DND-41 (cell line): ENCODE measurements around the gene ANO3.
"Not testable (repeated sequence)": the region's sequence is repeated elsewhere in the genome, so short reads cannot be mapped to it uniquely, and the experiment has no call there.

ENCODE experiments used
- ATAC-seq: fragments of 200-7000 bp; cut with Tn5 transposase; 3 replicates; pipeline ENCODE4 v1.9.1; 2021; ENCODE audit warnings: low read depth; ENCODE audit not compliant: insufficient read depth
- DNase-seq: peaks from one replicate; pipeline ENCODE4 v3.0.0-alpha.2; 2020
- H2AFZ ChIP-seq: 2 replicates; pipeline ENCODE4 v1.6.0; 2012; ENCODE audit warnings: low read depth, low read length
- H3K27ac ChIP-seq: 2 replicates; pipeline ENCODE4 v1.5.1; 2012; ENCODE audit warnings: low read length, inconsistent platforms
- H3K27me3 ChIP-seq: fragments of 200-600 bp; sonication (generic); 2 replicates; pipeline ENCODE4 v1.6.0; 2012; ENCODE audit warnings: low read length, mild to moderate bottlenecking, inconsistent platforms; ENCODE audit not compliant: insufficient read depth, poor library complexity
- H3K36me3 ChIP-seq: 2 replicates; pipeline ENCODE4 v1.5.1; 2012; ENCODE audit warnings: low read length, inconsistent platforms; ENCODE audit not compliant: insufficient read depth
- H3K4me1 ChIP-seq: 2 replicates; pipeline ENCODE4 v1.5.1; 2012; ENCODE audit warnings: mild to moderate bottlenecking, low read length; ENCODE audit not compliant: insufficient read depth
- H3K4me2 ChIP-seq: 2 replicates; pipeline ENCODE4 v1.6.0; 2012; ENCODE audit warnings: mild to moderate bottlenecking, moderate library complexity, low read length, inconsistent platforms; ENCODE audit not compliant: insufficient read depth
- H3K4me3 ChIP-seq, 2 experiments: fragments of 200-600 bp in 1 of 2; shearing (Covaris generic) in 1 of 2; 2 replicates each; pipeline ENCODE4 v1.5.1; 2012 to 2016; ENCODE audit warnings: inconsistent platforms in 2 of 2, low read length in 2 of 2, mild to moderate bottlenecking in 2 of 2, low read depth in 1 of 2, moderate library complexity in 1 of 2
- H3K79me2 ChIP-seq: 2 replicates; pipeline ENCODE4 v1.6.0; 2012; ENCODE audit warnings: low read length, inconsistent platforms; ENCODE audit not compliant: insufficient read depth
- H3K9ac ChIP-seq: 2 replicates; pipeline ENCODE4 v1.6.0; 2012; ENCODE audit warnings: low read depth, mild to moderate bottlenecking, inconsistent platforms, low read length, moderate library complexity
- H3K9me3 ChIP-seq: 2 replicates; pipeline ENCODE4 v1.5.1; 2012; ENCODE audit warnings: low read length, moderate library complexity, mild to moderate bottlenecking, inconsistent platforms; ENCODE audit not compliant: insufficient read depth, severe bottlenecking
- H4K20me1 ChIP-seq: 2 replicates; pipeline ENCODE4 v1.6.0; 2012; ENCODE audit warnings: low read length; ENCODE audit not compliant: insufficient read depth
- EZH2 ChIP-seq: IDR thresholded peaks from 3 replicates; pipeline ENCODE4 v1.6.1; 2012; ENCODE audit warnings: borderline replicate concordance, low read depth, mild to moderate bottlenecking, moderate library complexity, low read length, inconsistent platforms; ENCODE audit not compliant: severe bottlenecking
- TF ChIP-seq, protein P1 (sequence below): IDR thresholded peaks from 2 replicates; pipeline ENCODE4 v1.5.1; 2012; ENCODE audit warnings: borderline replicate concordance, low read length, moderate library complexity, mild to moderate bottlenecking; ENCODE audit not compliant: poor library complexity, severe bottlenecking; ENCODE audit errors: extremely low read depth

The ANO3 gene

DNA sequence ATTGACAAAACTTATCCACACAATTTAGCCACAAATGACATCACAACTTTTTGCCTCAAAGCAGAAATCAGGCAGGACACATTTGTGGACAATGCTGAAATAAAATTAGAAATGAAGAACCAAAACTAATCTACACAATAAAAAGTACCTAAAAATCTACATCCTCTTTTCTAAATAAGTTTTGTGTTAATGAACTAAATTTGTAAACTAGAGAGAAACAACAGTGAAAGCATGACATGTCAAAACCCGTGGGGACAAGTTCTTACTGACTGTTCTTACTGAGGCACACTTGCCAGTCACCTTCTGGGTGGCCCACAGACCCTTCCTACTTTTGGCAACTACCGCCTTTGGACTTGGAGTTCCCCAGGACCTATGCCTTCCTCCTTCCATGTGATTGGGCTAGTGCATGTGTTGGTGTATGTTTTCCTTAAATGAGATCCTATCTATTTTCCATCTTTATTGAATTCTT lies 300.8 kb downstream of the ANO3 start:
- Histone ChIP-seq H2AFZ (no peak overlapping the region), H3K79me2 (no peaks in the 10 kb centered on the region), H3K4me3 (no peak overlapping the region), H3K27ac (no peak overlapping the region), H3K4me1 (no peaks in the 10 kb centered on the region), H3K9me3 (no peaks in the 10 kb centered on the region), H3K27me3 (no peaks in the 10 kb centered on the region), H3K36me3 (no peaks in the 10 kb centered on the region), H3K4me2 (no peak overlapping the region), H3K9ac (no peak overlapping the region), H4K20me1 (no peaks in the 10 kb centered on the region)
- TF ChIP-seq, protein P1, sequence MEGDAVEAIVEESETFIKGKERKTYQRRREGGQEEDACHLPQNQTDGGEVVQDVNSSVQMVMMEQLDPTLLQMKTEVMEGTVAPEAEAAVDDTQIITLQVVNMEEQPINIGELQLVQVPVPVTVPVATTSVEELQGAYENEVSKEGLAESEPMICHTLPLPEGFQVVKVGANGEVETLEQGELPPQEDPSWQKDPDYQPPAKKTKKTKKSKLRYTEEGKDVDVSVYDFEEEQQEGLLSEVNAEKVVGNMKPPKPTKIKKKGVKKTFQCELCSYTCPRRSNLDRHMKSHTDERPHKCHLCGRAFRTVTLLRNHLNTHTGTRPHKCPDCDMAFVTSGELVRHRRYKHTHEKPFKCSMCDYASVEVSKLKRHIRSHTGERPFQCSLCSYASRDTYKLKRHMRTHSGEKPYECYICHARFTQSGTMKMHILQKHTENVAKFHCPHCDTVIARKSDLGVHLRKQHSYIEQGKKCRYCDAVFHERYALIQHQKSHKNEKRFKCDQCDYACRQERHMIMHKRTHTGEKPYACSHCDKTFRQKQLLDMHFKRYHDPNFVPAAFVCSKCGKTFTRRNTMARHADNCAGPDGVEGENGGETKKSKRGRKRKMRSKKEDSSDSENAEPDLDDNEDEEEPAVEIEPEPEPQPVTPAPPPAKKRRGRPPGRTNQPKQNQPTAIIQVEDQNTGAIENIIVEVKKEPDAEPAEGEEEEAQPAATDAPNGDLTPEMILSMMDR = no peak
- no peak for TF ChIP-seq EZH2
- DNase-seq (no peak), ATAC-seq (no peak)

DNA sequence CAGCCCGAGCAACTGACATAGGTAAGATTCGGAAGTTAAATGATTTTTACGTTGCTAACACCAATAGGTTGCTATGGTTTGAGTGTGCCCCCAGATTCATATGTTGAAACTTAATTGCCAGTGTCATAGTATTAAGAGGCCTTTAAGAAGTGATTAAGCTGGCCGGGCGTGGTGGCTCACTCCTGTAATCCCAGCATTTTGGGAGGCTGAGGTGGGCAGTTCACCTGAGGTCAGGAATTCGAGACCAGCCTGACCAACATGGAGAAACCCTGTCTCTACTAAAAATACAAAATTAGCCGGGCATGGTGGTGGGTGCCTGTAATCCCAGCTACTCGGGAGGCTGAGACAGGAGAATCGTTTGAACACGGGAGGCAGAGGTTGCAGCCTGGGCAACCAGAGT lies 311.4 kb downstream of the ANO3 start:
- H3K9ac ChIP-seq, H3K4me2 ChIP-seq, ATAC-seq, H3K4me1 ChIP-seq, H3K27me3 ChIP-seq, DNase-seq, H2AFZ ChIP-seq, H3K27ac ChIP-seq, H3K9me3 ChIP-seq, H3K36me3 ChIP-seq, H3K79me2 ChIP-seq, H3K4me3 ChIP-seq, H4K20me1 ChIP-seq: not testable (repeated sequence)

DNA sequence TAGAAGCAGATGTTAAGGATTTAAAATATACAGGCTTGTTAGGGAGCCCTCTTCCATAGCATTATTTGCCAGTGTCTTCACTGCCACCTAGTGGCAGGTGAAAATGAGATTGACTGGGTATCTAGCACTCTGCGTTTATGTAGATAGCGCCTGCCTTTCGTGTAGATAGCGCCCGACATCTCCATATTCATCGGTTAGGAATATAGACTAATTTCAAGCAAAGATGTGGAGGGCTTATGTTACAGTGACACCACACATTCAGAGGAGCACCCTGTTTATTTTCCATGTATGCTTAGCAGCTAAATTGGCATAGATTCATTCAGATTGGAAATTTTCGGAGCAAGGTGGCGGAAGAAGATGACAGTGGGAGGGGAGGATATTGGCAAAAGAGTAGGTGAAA lies 318.0 kb downstream of the ANO3 start:
- DNase-seq (peak; percentile 30), ATAC-seq (peak; percentile 80)
- Histone ChIP-seq H4K20me1 (no peaks in the 10 kb centered on the region), H3K27ac (no peak overlapping the region), H3K4me1 (no peaks in the 10 kb centered on the region), H3K9ac (no peak overlapping the region), H2AFZ (no peak overlapping the region), H3K4me3 (no peak overlapping the region), H3K9me3 (no peaks in the 10 kb centered on the region), H3K79me2 (no peaks in the 10 kb centered on the region), H3K36me3 (no peaks in the 10 kb centered on the region), H3K4me2 (no peak overlapping the region), H3K27me3 (no peaks in the 10 kb centered on the region)
- TF ChIP-seq EZH2 = no peak
- TF ChIP-seq, protein P1 = peak; percentile 76

DNA sequence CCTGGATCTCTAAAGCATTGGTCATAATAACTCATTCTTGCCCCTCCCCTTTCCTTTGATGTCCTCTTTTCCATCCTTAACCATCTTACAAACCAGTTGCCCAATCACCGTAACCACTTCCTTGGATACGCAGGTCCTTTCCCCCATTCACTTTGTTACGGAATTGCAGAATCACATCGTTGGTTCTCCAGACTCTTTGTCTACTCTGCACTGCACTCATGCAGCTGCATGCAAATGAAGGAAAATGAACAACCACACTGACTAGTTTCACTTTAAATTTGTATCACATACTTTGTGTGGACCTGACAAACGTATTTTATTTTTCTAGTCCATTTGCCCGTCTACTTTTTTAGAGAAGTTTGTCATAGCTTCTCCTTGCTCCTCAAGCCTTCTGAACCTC lies 320.0 kb downstream of the ANO3 start:
- ATAC-seq (no peak), DNase-seq (no peak)
- no peak overlapping the region for H2AFZ ChIP-seq
- H3K27ac ChIP-seq = no peak overlapping the region
- no peaks in the 10 kb centered on the region for H4K20me1 ChIP-seq
- no peak overlapping the region for H3K4me3 ChIP-seq
- no peak for TF ChIP-seq EZH2
- TF ChIP-seq, protein P1 = no peak
- H3K4me2 ChIP-seq = no peak overlapping the region
- H3K4me1 ChIP-seq = no peaks in the 10 kb centered on the region
- no peaks in the 10 kb centered on the region for H3K79me2 ChIP-seq
- H3K27me3 ChIP-seq = no peaks in the 10 kb centered on the region
- H3K36me3 ChIP-seq = no peaks in the 10 kb centered on the region
- no peaks in the 10 kb centered on the region for H3K9me3 ChIP-seq
- H3K9ac ChIP-seq = no peak overlapping the region
